Bronchial epithelial cell (primary cell): ENCODE measurements around the gene YARS1. TPM values are rescaled to one million over a fixed set of nuclear protein-coding genes. Genes with fewer than 3 reads are reported as not detected.
A peak's percentile ranks its signal among the peaks of the same experiment; 100 is the strongest.

Source experiments
- DNase-seq: peaks from one replicate; pipeline ENCODE4 v3.0.0-alpha.2; 2010; ENCODE audit warnings: low read depth
- FAIRE-seq: peaks from 2 replicates; lab custom pipeline; 2011; peaks lifted over from hg19 to GRCh38; lab: Jason Lieb, UNC
- H3K27me3 ChIP-seq: 2 replicates; pipeline ENCODE4 v1.5.1; 2011; ENCODE audit warnings: low read length; ENCODE audit not compliant: control insufficient read depth, insufficient read depth
- H3K36me3 ChIP-seq: 2 replicates; pipeline ENCODE4 v1.5.1; 2011; ENCODE audit warnings: low read length; ENCODE audit not compliant: control insufficient read depth, insufficient read depth
- H3K4me3 ChIP-seq: 2 replicates; pipeline ENCODE4 v1.5.1; 2011; ENCODE audit warnings: mild to moderate bottlenecking, low read depth, low read length, control low read depth
- total RNA-seq: library from RNA; depleted of rRNA; stranded (reverse); fragments of >200 nt; gene quantifications from 2 replicates; pipeline ENCODE4 v1.2.1, GENCODE V29; 2014
- TF ChIP-seq, protein P1 (sequence below): IDR thresholded peaks from 2 replicates; pipeline ENCODE4 v1.5.1; 2011; ENCODE audit warnings: mild to moderate bottlenecking, moderate library complexity, low read length, control low read depth, inconsistent platforms; ENCODE audit not compliant: insufficient read depth, severe bottlenecking

YARS1 gene
- total RNA-seq, 1 donor from 2014 or later = 195 TPM

DNA sequence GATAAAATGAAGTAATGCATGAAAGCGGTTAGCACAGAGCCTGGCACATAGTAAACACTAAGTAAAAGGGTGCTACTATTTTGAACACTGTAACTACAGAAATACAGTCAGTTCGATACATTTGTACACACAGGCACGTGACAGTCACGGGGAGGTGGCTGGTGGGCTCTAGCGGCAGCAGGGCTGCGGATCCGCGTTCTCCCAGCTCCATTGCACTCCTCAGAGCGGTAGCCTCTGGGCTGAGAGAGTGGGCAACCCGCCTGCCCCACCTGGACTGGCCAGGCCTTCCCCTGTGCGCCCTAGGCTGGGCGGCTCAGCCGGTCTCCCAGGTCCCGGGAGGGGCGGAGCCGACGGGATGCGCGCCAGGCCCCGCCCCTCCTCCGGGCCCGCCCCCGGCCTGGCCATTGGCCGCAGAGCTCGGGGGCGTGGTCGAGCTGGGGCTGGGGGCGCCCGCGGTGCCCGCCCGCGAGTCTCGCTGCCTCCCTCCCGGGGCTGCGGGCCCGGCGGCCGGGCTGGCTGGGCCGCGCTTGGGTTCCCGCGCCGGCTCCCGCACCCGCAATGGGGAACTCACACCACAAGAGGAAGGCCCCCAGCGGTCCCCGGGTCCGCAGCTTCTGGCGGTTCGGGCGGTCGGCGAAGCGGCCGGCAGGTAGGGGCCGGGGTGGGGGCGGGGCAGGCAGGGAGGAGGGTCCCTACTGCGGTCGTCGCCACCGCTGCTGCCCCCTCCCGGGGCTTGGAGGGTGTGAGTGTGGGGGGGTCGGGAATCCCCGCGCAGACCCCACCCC, 63.4 kb downstream of the YARS1 start:
- DNase-seq (peak; percentile 59), FAIRE-seq (no peak)
- Histone ChIP-seq H3K27me3 (no peaks in the 10 kb centered on the region), H3K36me3 (peaks cover 8% of the 10 kb centered on the region), H3K4me3 (peak overlapping the region; percentile 95)
- TF ChIP-seq, protein P1, sequence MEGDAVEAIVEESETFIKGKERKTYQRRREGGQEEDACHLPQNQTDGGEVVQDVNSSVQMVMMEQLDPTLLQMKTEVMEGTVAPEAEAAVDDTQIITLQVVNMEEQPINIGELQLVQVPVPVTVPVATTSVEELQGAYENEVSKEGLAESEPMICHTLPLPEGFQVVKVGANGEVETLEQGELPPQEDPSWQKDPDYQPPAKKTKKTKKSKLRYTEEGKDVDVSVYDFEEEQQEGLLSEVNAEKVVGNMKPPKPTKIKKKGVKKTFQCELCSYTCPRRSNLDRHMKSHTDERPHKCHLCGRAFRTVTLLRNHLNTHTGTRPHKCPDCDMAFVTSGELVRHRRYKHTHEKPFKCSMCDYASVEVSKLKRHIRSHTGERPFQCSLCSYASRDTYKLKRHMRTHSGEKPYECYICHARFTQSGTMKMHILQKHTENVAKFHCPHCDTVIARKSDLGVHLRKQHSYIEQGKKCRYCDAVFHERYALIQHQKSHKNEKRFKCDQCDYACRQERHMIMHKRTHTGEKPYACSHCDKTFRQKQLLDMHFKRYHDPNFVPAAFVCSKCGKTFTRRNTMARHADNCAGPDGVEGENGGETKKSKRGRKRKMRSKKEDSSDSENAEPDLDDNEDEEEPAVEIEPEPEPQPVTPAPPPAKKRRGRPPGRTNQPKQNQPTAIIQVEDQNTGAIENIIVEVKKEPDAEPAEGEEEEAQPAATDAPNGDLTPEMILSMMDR = no peak

DNA sequence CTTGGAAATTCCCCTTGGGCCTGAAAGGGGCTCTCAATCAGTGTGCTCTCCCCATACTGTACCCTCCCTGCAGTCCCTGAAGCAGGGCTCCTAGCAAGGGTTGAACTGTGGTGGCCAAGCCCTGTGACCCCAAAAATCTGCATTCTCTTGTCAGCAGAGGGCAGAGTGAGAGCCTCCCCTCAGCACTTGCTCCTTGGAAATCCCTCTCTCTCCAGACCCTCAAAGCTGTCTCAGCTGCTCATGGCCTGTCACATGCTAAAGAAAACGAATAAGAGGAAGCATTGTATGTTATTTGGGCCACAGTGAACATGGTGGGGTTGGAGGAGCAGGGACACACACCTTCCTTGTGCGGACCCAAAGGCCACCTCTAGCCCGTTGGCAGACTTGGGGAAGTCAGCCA, 67.4 kb downstream of the YARS1 start:
- no peak overlapping the region for H3K4me3 ChIP-seq
- H3K36me3 ChIP-seq = peaks cover 8% of the 10 kb centered on the region
- DNase-seq = no peak
- TF ChIP-seq, protein P1 = no peak
- H3K27me3 ChIP-seq = no peaks in the 10 kb centered on the region
- no peak for FAIRE-seq

DNA sequence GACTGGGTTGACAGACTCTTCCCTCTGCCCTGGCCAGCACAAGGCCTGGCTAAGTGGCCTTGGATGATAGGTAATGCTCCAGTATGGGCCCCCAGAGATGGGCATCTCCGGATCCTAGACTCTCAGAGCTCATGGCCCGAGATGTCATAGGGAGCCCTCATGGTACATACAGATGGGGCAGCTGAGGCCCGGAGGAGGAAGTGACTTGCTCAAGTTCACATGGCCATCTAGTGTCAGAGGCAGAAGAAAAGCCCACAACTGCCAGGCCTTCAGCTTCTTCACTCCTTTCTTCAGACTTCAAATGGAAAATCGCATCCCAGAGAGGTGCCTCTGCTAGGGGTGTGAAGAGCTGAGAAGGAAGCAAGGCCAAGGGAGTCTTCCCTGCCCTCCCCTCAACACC, 67.8 kb downstream of the YARS1 start:
- Histone ChIP-seq H3K36me3 (peaks cover 9% of the 10 kb centered on the region), H3K27me3 (no peaks in the 10 kb centered on the region), H3K4me3 (no peak overlapping the region)
- no peak for DNase-seq
- TF ChIP-seq, protein P1 = no peak
- FAIRE-seq = no peak

DNA sequence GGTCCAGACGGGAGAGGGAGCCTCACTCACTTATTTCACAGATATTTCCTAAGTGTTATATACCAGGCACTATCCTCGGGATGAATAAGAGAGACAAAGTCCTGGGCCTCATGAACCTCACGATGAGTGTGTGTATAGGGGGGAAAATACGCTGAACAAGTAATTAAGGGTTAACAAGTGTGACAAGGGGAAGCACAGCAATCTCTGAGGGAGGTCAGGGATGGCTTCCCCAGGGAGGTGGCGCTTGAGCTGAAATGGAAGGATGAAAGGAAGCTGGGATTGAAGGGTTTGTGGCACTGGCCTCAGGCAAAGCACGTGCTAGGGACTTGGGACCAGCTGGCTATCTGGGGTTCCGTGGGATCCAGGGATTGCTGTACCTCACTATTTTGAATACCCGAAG, 68.2 kb downstream of the YARS1 start:
- no peaks in the 10 kb centered on the region for H3K27me3 ChIP-seq
- peaks cover 10% of the 10 kb centered on the region for H3K36me3 ChIP-seq
- DNase-seq = no peak
- TF ChIP-seq, protein P1 = no peak
- H3K4me3 ChIP-seq = no peak overlapping the region
- FAIRE-seq = no peak

DNA sequence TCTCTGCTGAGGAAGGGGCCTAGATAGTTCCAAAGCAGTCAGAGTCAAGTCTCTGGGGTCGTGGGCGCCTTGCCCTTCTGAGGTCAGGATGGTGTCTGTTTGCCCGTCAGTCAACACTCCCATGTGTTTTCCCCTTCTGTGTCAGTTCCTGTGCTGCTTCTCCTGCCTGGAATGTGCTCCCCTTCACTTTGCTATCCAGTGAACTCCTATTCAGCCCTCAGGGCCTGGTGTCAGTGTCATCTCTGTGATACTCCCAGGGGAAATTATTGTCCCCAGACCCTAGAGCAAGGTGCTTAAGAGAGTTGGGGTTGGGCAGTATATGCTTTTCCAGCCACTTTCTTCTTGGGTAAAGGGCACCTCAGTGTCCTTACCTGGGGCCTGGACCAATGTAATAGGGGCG, 68.8 kb downstream of the YARS1 start:
- peaks cover 10% of the 10 kb centered on the region for H3K36me3 ChIP-seq
- H3K27me3 ChIP-seq = no peaks in the 10 kb centered on the region
- FAIRE-seq (peak; percentile 32), DNase-seq (no peak)
- TF ChIP-seq, protein P1 = no peak
- H3K4me3 ChIP-seq = no peak overlapping the region
